ENCODE data around the gene C12orf76. TPM values are rescaled to one million over a fixed set of nuclear protein-coding genes. Genes with fewer than 3 reads are reported as not detected.

C12orf76 gene
- total and polyA plus RNA-seq, 4 experiments from 2014 or later: 16.4 to 33.5 (median 22.0) TPM

GRCh38 chr12:110001596-110001995 lies 46.7 kb downstream of the C12orf76 start:
- peak overlapping the region in 6 of 7 donors; percentile 12 to 94 (median 57) for H3K27ac Mint-ChIP-seq
- no peaks in the 10 kb centered on the region for H3K9me3 Mint-ChIP-seq
- CTCF ChIA-PET (ENCODE audit: partially characterized antibody): no interaction called here
- no peak for DNase-seq
- H3K36me3 Mint-ChIP-seq: peaks cover 3 to 22% of the 10 kb centered on the region in 2 donors
- no peaks in the 10 kb centered on the region for H3K27me3 Mint-ChIP-seq
- Histone ChIP-seq H3K27me3 (ENCODE audit: insufficient read depth, low read length) (no peaks in the 10 kb centered on the region), H3K27ac (ENCODE audit: low read depth, low read length) (no peak overlapping the region), H3K9me3 (ENCODE audit: control insufficient read depth in 1 of 2, low read length in 2 of 2) (no peaks in the 10 kb centered on the region), H3K4me3 (ENCODE audit: low read length in 2 of 2) (no peak overlapping the region), H3K36me3 (ENCODE audit: insufficient read depth, low read length) (no peaks in the 10 kb centered on the region), H3K4me1 (ENCODE audit: insufficient read depth, low read length) (peaks cover 80% of the 10 kb centered on the region)
- intact Hi-C loops (cut with micrococcal nuclease): no loop called here
- H3K4me3 Mint-ChIP-seq: peak overlapping the region; percentile 71 to 100 (median 100)
- POLR2A ChIA-PET (ENCODE audit: partially characterized antibody): interaction anchor here (1.0 to 1.1 kb wide), 2 partner anchors 9 to 11 kb away, joined by 3 to 4 read pairs; no protein-coding TSS in a partner anchor
- peaks cover 46 to 86% (median 67%) of the 10 kb centered on the region in 4 donors for H3K4me1 Mint-ChIP-seq

GRCh38 chr12:109999983-110000505 lies 48.3 kb downstream of the C12orf76 start:
- Histone ChIP-seq H3K36me3 (ENCODE audit: insufficient read depth, low read length) (no peaks in the 10 kb centered on the region), H3K4me3 (ENCODE audit: low read length in 2 of 2) (peak overlapping the region; percentile 63 to 91), H3K4me1 (ENCODE audit: insufficient read depth, low read length) (peaks cover 68% of the 10 kb centered on the region), H3K27me3 (ENCODE audit: insufficient read depth, low read length) (no peaks in the 10 kb centered on the region), H3K9me3 (ENCODE audit: control insufficient read depth in 1 of 2, low read length in 2 of 2) (no peaks in the 10 kb centered on the region), H3K27ac (ENCODE audit: low read depth, low read length) (peak overlapping the region; percentile 80)
- POLR2A ChIA-PET (ENCODE audit: partially characterized antibody): interaction anchor here (1.1 to 2.7 kb wide), 13 partner anchors 10 to 112 kb away, joined by 3 to 19 read pairs (median 5); partner anchors contain the start of gene C12orf76
- peaks cover 3 to 27% of the 10 kb centered on the region in 2 donors for H3K36me3 Mint-ChIP-seq
- H3K27ac Mint-ChIP-seq: peak overlapping the region; percentile 92 to 100 (median 98)
- no peaks in the 10 kb centered on the region for H3K9me3 Mint-ChIP-seq
- CTCF ChIA-PET (ENCODE audit: partially characterized antibody): interaction anchor here (1.4 to 2.2 kb wide), 4 partner anchors 11 to 147 kb away, joined by 3 to 6 read pairs (median 4); no protein-coding TSS in a partner anchor
- H3K4me3 Mint-ChIP-seq: peak overlapping the region; percentile 99 to 100 (median 100)
- peak in 4 of 5 donors; percentile 22 to 52 (median 23) for DNase-seq
- intact Hi-C loops (cut with micrococcal nuclease): loop anchor here (1.0 to 5.0 kb wide), 5 partner anchors 48 to 887 kb away; partner anchors contain the start of genes C12orf76, FAM222A and GLTP
- peaks cover 38 to 83% (median 59%) of the 10 kb centered on the region in 4 donors for H3K4me1 Mint-ChIP-seq
- H3K27me3 Mint-ChIP-seq: no peaks in the 10 kb centered on the region

DNA sequence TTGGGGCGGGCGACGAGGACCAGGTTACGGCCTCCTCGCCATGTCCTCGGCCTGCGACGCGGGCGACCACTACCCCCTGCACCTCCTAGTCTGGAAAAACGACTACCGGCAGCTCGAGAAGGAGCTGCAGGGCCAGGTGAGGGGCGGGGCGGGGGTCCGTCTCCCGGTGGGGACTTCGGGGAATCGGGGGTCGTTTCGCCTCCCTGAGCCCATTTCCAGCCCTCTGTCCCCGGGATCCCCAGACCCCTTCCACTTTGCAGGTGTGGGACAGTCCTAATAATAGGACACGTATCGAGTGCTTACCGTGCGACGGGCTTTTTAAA lies 48.7 kb downstream of the C12orf76 start:
- CTCF ChIA-PET (ENCODE audit: partially characterized antibody): interaction anchor here (1.4 to 2.2 kb wide), 4 partner anchors 11 to 146 kb away, joined by 3 to 6 read pairs (median 4); no protein-coding TSS in a partner anchor
- H3K4me1 ChIP-seq (ENCODE audit: insufficient read depth, low read length): peaks cover 63% of the 10 kb centered on the region

DNA sequence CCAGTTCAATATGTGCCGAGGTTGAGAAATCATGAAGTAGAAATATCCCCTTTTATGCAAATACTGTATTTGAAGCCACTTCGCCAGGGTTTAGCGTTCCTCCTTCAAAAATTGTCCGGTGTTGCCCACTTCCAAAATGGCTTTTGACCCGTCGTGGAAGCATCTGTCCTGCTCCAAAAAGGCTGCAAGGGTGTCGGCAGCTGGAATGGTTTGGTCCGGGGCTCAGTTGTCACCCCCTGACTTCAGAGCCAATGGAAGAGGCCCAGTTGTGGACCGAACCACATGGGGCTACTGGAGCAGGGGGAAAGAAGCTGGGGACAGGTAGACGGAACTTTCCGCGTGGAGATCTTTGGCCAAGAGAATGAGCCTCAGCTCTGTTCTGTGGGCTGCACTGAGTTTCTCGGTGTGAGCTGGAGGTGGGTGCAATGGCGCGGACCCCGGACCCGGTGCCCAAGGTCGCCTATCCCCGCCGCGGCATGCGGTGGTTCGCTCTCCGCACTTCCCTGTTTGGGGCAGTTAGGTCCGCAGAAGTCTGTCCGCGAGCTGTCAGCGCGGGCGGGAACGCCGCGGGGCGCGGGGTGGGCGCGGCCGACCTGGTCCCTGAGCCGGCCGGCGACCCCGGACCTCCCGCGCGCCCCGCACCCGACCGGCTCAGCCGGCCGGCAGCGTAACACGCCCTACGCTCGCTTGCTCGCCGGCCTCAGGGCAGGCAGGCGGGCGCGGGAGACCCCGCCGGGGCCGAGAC lies 49.2 kb downstream of the C12orf76 start, which contains the start of gene ANKRD13A:
Gene ANKRD13A (plus strand): TSS at position 527 of the 745 bp plus-strand sequence. CDS start 259 bp downstream, outside the sequence.
- Mint-ChIP-seq H3K9me3 (no peaks in the 10 kb centered on the region), H3K36me3 (peaks cover 3 to 28% of the 10 kb centered on the region in 2 donors), H3K4me1 (peaks cover 37 to 83% (median 58%) of the 10 kb centered on the region in 4 donors), H3K4me3 (peak within 1 kb of the TSS; percentile 99 to 100 (median 100)), H3K27ac (peak within 1 kb of the TSS; percentile 92 to 100 (median 99)), H3K27me3 (no peaks in the 10 kb centered on the region)
- no peaks in the 10 kb centered on the region for H3K27me3 ChIP-seq (ENCODE audit: insufficient read depth, low read length)
- peak; percentile 92 to 94 (median 93) for DNase-seq
- peak within 1 kb of the TSS; percentile 80 for H3K27ac ChIP-seq (ENCODE audit: low read depth, low read length)
- intact Hi-C loops (cut with micrococcal nuclease): loop anchor here (1.0 to 5.0 kb wide), 5 partner anchors 49 to 888 kb away; partner anchors contain the start of genes C12orf76, FAM222A and GLTP
- H3K4me3 ChIP-seq (ENCODE audit: low read length in 2 of 2): peak within 1 kb of the TSS; percentile 63 to 91
- H3K4me1 ChIP-seq (ENCODE audit: insufficient read depth, low read length): peaks cover 61% of the 10 kb centered on the region
- H3K9me3 ChIP-seq (ENCODE audit: control insufficient read depth in 1 of 2, low read length in 2 of 2): no peaks in the 10 kb centered on the region
- H3K36me3 ChIP-seq (ENCODE audit: insufficient read depth, low read length): no peaks in the 10 kb centered on the region
- ChIA-PET POLR2A (ENCODE audit: partially characterized antibody) (interaction anchor here (0.8 to 2.7 kb wide), 22 partner anchors 9 to 1435 kb away, joined by 3 to 19 read pairs (median 4); partner anchors contain the start of genes ARPC3, C12orf76 and TCHP), CTCF (ENCODE audit: partially characterized antibody) (interaction anchor here (1.0 to 2.2 kb wide), 5 partner anchors 14 to 146 kb away, joined by 3 to 6 read pairs (median 4); no protein-coding TSS in a partner anchor)

More for the DNA sequence above, 48.7 kb downstream of the C12orf76 start:
- Histone ChIP-seq H3K4me3 (ENCODE audit: low read length in 2 of 2) (peak overlapping the region; percentile 63 to 91), H3K9me3 (ENCODE audit: control insufficient read depth in 1 of 2, low read length in 2 of 2) (no peaks in the 10 kb centered on the region), H3K36me3 (ENCODE audit: insufficient read depth, low read length) (no peaks in the 10 kb centered on the region), H3K27ac (ENCODE audit: low read depth, low read length) (peak overlapping the region; percentile 80), H3K27me3 (ENCODE audit: insufficient read depth, low read length) (no peaks in the 10 kb centered on the region)
- Mint-ChIP-seq H3K27me3 (no peaks in the 10 kb centered on the region), H3K27ac (peak overlapping the region; percentile 92 to 100 (median 98)), H3K36me3 (peaks cover 3 to 27% of the 10 kb centered on the region in 2 donors), H3K4me1 (peaks cover 37 to 83% (median 57%) of the 10 kb centered on the region in 4 donors), H3K9me3 (no peaks in the 10 kb centered on the region), H3K4me3 (peak overlapping the region; percentile 99 to 100 (median 100))
- intact Hi-C loops (cut with micrococcal nuclease): loop anchor here (1.0 to 5.0 kb wide), 5 partner anchors 49 to 888 kb away; partner anchors contain the start of genes C12orf76, FAM222A and GLTP
- DNase-seq: no peak
- POLR2A ChIA-PET (ENCODE audit: partially characterized antibody): interaction anchor here (0.8 to 2.7 kb wide), 18 partner anchors 10 to 1435 kb away, joined by 3 to 19 read pairs (median 6); partner anchors contain the start of genes ARPC3, C12orf76 and TCHP

GRCh38 chr12:109998241-109998903 lies 50.0 kb downstream of the C12orf76 start:
- CTCF ChIA-PET (ENCODE audit: partially characterized antibody): interaction anchor here (1.0 to 2.2 kb wide), 4 partner anchors 14 to 145 kb away, joined by 3 to 6 read pairs (median 4); no protein-coding TSS in a partner anchor
- H3K36me3 ChIP-seq (ENCODE audit: insufficient read depth, low read length): peaks cover 2% of the 10 kb centered on the region
- Mint-ChIP-seq H3K9me3 (no peaks in the 10 kb centered on the region), H3K27ac (peak overlapping the region; percentile 83 to 99 (median 97)), H3K27me3 (no peaks in the 10 kb centered on the region), H3K36me3 (peaks cover under 1 to 28% of the 10 kb centered on the region in 2 donors), H3K4me1 (peaks cover 37 to 84% (median 58%) of the 10 kb centered on the region in 4 donors), H3K4me3 (peak overlapping the region; percentile 89 to 99 (median 96))
- H3K9me3 ChIP-seq (ENCODE audit: control insufficient read depth in 1 of 2, low read length in 2 of 2): no peaks in the 10 kb centered on the region
- H3K27ac ChIP-seq (ENCODE audit: low read depth, low read length): peak overlapping the region; percentile 80
- POLR2A ChIA-PET (ENCODE audit: partially characterized antibody): interaction anchor here (0.8 to 2.7 kb wide), 17 partner anchors 8 to 452 kb away, joined by 3 to 19 read pairs (median 5); partner anchors contain the start of genes ARPC3 and TCHP
- H3K4me1 ChIP-seq (ENCODE audit: insufficient read depth, low read length): peaks cover 61% of the 10 kb centered on the region
- peak overlapping the region; percentile 8 to 63 for H3K4me3 ChIP-seq (ENCODE audit: low read length in 2 of 2)
- DNase-seq: no peak
- H3K27me3 ChIP-seq (ENCODE audit: insufficient read depth, low read length): no peaks in the 10 kb centered on the region
- intact Hi-C loops (cut with micrococcal nuclease): loop anchor here (2.0 to 5.0 kb wide), 4 partner anchors 51 to 889 kb away; partner anchors contain the start of genes FAM222A and GLTP

GRCh38 chr12:109997393-109997792 lies 50.9 kb downstream of the C12orf76 start:
- no peaks in the 10 kb centered on the region for H3K27me3 ChIP-seq (ENCODE audit: insufficient read depth, low read length)
- Mint-ChIP-seq H3K27ac (peak overlapping the region in 5 of 7 donors; percentile 41 to 99 (median 65)), H3K36me3 (peaks cover 0 to 23% of the 10 kb centered on the region in 2 donors), H3K4me3 (peak overlapping the region in 7 of 8 donors; percentile 51 to 97 (median 93)), H3K27me3 (no peaks in the 10 kb centered on the region), H3K9me3 (no peaks in the 10 kb centered on the region), H3K4me1 (peaks cover 36 to 84% (median 57%) of the 10 kb centered on the region in 4 donors)
- peaks cover 61% of the 10 kb centered on the region for H3K4me1 ChIP-seq (ENCODE audit: insufficient read depth, low read length)
- H3K9me3 ChIP-seq (ENCODE audit: control insufficient read depth in 1 of 2, low read length in 2 of 2): no peaks in the 10 kb centered on the region
- no peak overlapping the region for H3K4me3 ChIP-seq (ENCODE audit: low read length in 2 of 2)
- POLR2A ChIA-PET (ENCODE audit: partially characterized antibody): interaction anchor here (2.2 to 4.0 kb wide), 2 partner anchors 14 to 77 kb away, joined by 8 to 19 read pairs; no protein-coding TSS in a partner anchor
- intact Hi-C loops (cut with micrococcal nuclease): loop anchor here (5.0 kb wide), 3 partner anchors 50 to 890 kb away; partner anchors contain the start of gene GLTP
- no peak for DNase-seq
- CTCF ChIA-PET (ENCODE audit: partially characterized antibody): no interaction called here
- H3K27ac ChIP-seq (ENCODE audit: low read depth, low read length): no peak overlapping the region
- peaks cover 4% of the 10 kb centered on the region for H3K36me3 ChIP-seq (ENCODE audit: insufficient read depth, low read length)

Data from CD4-positive, alpha-beta memory T cell (primary cell).